HUES64 (cell line): ENCODE data around the gene SAA2.
"Not testable (repeated sequence)": the region's sequence is repeated elsewhere in the genome, so short reads cannot be mapped to it uniquely, and the experiment has no call there.

Experiments
- H3K27ac ChIP-seq: 2 replicates; pipeline ENCODE4 v1.7.0; 2013; ENCODE audit warnings: low read depth, low read length, inconsistent platforms
- H3K27me3 ChIP-seq: 2 replicates; pipeline ENCODE4 v1.6.1; 2013; ENCODE audit warnings: mild to moderate bottlenecking, low read length; ENCODE audit not compliant: insufficient read depth
- H3K36me3 ChIP-seq: 2 replicates; pipeline ENCODE4 v1.6.1; 2013; ENCODE audit warnings: mild to moderate bottlenecking, low read length; ENCODE audit not compliant: insufficient read depth
- H3K4me1 ChIP-seq: 2 replicates; pipeline ENCODE4 v1.6.1; 2013; ENCODE audit warnings: mild to moderate bottlenecking, low read length, moderate library complexity; ENCODE audit not compliant: insufficient read depth
- H3K4me3 ChIP-seq: 2 replicates; pipeline ENCODE4 v1.5.1; 2013; ENCODE audit warnings: mild to moderate bottlenecking, low read length, moderate library complexity
- H3K9ac ChIP-seq: 2 replicates; pipeline ENCODE4 v1.6.1; 2013; ENCODE audit warnings: mild to moderate bottlenecking, low read depth, low read length
- H3K9me3 ChIP-seq: 2 replicates; pipeline ENCODE4 v1.6.1; 2013; ENCODE audit warnings: low read depth, low read length; ENCODE audit not compliant: insufficient read depth
- WGBS: fragments of 150-250, 120-280 bp; methylation state at CpG from one replicate; pipeline ENCODE4 v1.1.7; 2013; ENCODE audit warnings: missing lambda C conversion rate; 5-methylcytosine and 5-hydroxymethylcytosine counted together

Gene SAA2

GRCh38 chr11:18225913-18226312, 22.6 kb downstream of the SAA2 start:
- no peaks in the 10 kb centered on the region for H3K9me3 ChIP-seq
- H3K4me1 ChIP-seq = no peaks in the 10 kb centered on the region
- H3K4me3 ChIP-seq = no peak overlapping the region
- H3K27ac ChIP-seq = no peak overlapping the region
- H3K27me3 ChIP-seq = no peaks in the 10 kb centered on the region
- no peak overlapping the region for H3K9ac ChIP-seq
- H3K36me3 ChIP-seq = no peaks in the 10 kb centered on the region
- 84% methylated on average over 2 of the region's 2 CpGs for WGBS

DNA sequence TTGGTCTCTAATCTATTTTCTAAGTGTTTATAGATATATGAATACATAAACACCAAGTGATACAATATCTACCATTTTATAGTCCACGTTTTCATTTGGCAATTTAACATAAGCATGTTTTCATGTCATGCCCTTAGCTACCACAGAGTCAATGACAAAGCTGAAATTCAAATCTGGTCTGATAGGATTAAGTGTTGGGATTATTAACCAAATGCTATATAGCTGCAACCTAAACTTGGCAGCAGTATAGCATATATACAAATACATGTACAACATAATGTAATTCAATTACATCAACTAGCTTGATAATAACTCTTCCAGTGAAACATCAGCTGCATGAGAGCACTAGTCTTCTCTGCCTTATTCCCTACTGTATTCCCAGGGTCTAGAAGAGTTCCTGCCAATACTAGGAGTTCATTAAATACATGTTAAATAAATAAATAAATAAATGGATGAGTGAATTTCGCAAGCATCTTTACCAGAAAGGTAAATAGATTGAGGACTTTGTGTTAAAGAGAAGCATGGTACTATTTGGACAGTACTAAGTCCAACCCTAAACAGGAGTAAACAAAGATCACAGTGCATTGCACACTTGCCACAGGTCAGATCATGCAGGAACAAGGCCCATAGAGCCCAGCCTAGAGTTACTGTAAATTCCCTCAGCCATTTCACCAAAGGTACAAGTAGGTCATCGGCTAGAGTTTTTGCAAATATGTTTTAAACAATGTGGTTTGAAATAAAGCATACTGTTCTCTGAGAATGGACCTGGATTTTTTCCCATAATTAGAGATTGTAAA, 24.7 kb downstream of the SAA2 start:
- H3K4me3 ChIP-seq = no peak overlapping the region
- H3K9me3 ChIP-seq = no peaks in the 10 kb centered on the region; the same call in 1 of the 2 replicates
- no peaks in the 10 kb centered on the region for H3K4me1 ChIP-seq
- 92% methylated on average over 3 of the region's 3 CpGs for WGBS
- no peaks in the 10 kb centered on the region for H3K36me3 ChIP-seq
- no peaks in the 10 kb centered on the region for H3K27me3 ChIP-seq
- no peak overlapping the region for H3K9ac ChIP-seq
- no peak overlapping the region for H3K27ac ChIP-seq

DNA sequence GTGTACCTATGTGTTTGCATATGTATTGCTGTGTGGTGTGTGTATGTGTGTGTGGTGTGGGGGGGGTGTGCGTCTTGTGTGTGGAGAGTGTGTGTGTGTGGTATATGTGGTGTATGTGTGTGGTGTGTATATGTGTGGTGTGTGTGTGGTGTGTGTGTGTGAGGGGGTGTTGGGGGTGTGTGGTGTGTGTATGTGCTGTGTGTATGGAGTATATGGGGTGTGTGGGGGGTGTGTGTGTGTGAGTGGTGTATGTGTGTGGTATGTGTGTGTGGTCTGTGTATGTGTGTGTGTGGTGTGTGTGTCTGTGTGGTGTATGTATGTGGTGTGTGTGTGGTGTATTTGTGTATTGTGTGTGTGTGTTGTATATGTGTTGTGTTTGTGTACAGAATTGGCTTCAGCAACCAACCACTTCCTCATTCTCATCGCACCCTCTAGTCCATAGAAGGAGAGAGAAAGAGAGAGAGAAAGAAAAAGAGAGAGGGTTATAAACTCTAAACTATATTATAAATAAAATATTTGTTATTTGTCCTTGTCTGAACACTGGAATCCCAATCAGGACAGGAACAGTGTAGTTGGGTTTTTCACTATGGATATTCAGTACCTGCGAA, 25.6 kb downstream of the SAA2 start:
- Histone ChIP-seq H3K27ac (no peak overlapping the region), H3K27me3 (no peaks in the 10 kb centered on the region), H3K9ac (no peak overlapping the region), H3K4me3 (no peak overlapping the region), H3K9me3 (no peaks in the 10 kb centered on the region; the same call in 1 of the 2 replicates), H3K36me3 (no peaks in the 10 kb centered on the region), H3K4me1 (no peaks in the 10 kb centered on the region)
- 91% methylated on average over 2 of the region's 3 CpGs for WGBS

- no peaks in the 10 kb centered on the region; the same call in 1 of the 2 replicates for H3K9me3 ChIP-seq
- no peaks in the 10 kb centered on the region for H3K4me1 ChIP-seq
- H3K4me3 ChIP-seq = no peak overlapping the region
- H3K27me3 ChIP-seq = peaks cover 3% of the 10 kb centered on the region; the same call in 1 of the 2 replicates
- 93% methylated on average over 5 of the region's 5 CpGs for WGBS
- no peaks in the 10 kb centered on the region for H3K36me3 ChIP-seq
- H3K9ac ChIP-seq = no peak overlapping the region
- no peak overlapping the region for H3K27ac ChIP-seq
These were observed 27.1 kb downstream of the SAA2 start for GRCh38 chr11:18221274-18221876.

GRCh38 chr11:18209058-18209457, 39.4 kb downstream of the SAA2 start:
- Histone ChIP-seq H3K36me3 (no peaks in the 10 kb centered on the region), H3K9me3 (no peaks in the 10 kb centered on the region), H3K4me1 (no peaks in the 10 kb centered on the region), H3K27ac (no peak overlapping the region), H3K27me3 (no peaks in the 10 kb centered on the region), H3K9ac (no peak overlapping the region), H3K4me3 (no peak overlapping the region)
- WGBS = 94% methylated on average over 33 of the region's 33 CpGs

DNA sequence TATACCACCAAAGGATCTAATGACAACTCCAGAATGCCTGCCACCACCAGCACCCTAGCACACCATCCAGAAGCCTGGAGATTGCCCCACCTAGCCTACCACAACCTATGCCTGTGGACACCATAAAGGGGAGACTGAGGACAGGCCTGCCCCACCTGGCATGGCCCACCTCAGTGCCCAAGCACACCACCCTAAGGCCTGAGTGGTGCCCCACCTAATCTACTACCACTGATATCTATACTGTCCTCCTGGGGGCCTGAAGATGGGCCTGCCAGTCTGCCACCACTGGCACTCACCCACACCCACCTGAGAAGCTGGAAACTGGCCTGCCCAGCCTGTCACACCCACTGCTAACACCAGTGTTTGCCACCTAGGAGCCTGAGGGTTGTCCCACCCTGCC, 43.7 kb downstream of the SAA2 start:
- H3K36me3 ChIP-seq = no peaks in the 10 kb centered on the region
- no peak overlapping the region for H3K9ac ChIP-seq
- H3K27ac ChIP-seq = no peak overlapping the region
- no peaks in the 10 kb centered on the region for H3K9me3 ChIP-seq
- H3K4me1 ChIP-seq = 0 out of 2 replicates have a peak, but pooled peaks cover 4% of the 10 kb centered on the region
- no peak overlapping the region for H3K4me3 ChIP-seq
- no peaks in the 10 kb centered on the region for H3K27me3 ChIP-seq

DNA sequence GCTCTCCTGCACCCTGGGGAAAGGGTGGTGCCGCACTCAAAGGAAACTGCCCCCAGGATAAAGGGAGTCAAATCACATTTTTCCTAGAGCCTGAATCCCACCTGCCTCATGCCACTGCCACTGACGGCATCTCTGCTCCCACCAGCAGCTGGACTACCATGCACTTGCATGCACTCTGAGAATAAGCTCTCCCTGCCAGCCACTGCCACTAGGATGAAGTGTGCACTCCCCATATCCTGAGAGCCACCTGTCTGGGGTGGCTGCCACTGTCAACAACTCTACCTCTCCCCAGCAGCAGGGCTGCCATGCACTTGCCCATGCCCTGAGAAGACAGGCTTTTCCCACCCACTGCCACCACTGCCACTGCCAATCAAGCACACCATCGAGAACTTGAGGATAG, 44.2 kb downstream of the SAA2 start:
- no peaks in the 10 kb centered on the region for H3K9me3 ChIP-seq
- H3K36me3 ChIP-seq = no peaks in the 10 kb centered on the region
- 86% methylated on average over 3 of the region's 3 CpGs for WGBS
- no peak overlapping the region for H3K4me3 ChIP-seq
- no peak overlapping the region for H3K27ac ChIP-seq
- H3K4me1 ChIP-seq = 0 out of 2 replicates have a peak, but pooled peaks cover 4% of the 10 kb centered on the region
- no peak overlapping the region for H3K9ac ChIP-seq
- H3K27me3 ChIP-seq = no peaks in the 10 kb centered on the region

DNA sequence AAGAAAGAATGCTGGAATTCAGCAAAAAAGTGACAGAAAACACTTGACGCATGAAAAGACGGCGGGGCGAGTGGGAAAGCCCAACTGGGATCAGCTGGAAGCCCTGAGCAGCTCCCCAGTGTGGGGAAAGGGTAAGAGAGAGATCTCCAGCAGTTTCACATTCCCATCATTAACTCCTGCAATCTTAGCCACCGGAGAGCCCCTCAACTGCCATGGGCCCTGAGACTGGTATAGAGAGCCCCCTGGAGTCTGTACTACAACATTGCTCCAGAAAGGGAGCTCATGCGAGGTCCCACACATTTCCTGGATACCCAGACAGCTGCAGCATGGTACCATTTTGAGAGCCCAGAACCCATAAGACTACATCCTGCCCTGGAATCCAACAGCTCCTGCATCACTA, 44.7 kb downstream of the SAA2 start:
- H3K4me1 ChIP-seq = 0 out of 2 replicates have a peak, but pooled peaks cover 4% of the 10 kb centered on the region
- WGBS = 9% methylated on average over 6 of the region's 6 CpGs
- H3K27me3 ChIP-seq = no peaks in the 10 kb centered on the region
- H3K9me3 ChIP-seq = no peaks in the 10 kb centered on the region
- H3K4me3 ChIP-seq = peak overlapping the region; percentile 35
- no peak overlapping the region for H3K9ac ChIP-seq
- no peaks in the 10 kb centered on the region for H3K36me3 ChIP-seq
- H3K27ac ChIP-seq = no peak overlapping the region

DNA sequence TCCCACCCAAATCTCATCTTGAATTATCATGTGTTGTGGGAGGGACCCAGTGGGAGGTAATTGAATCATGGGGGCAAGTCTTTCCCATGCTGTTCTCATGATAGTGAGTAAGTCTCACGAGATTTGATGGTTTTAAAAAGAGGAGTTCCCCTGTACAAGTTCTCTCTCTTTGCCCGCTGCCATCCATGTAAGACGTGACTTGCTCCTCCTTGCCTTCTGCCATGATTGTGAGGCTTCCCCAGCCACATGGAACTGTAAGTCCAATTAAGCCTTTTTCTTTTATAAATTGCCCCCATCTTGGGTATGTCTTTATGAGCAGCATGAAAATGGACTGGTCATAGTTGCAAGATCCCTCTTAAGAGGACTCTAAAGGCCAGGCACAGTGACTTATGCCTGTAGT, 50.7 kb downstream of the SAA2 start:
- not testable (repeated sequence) for H3K9me3 ChIP-seq, H3K27me3 ChIP-seq, H3K4me1 ChIP-seq, H3K9ac ChIP-seq, H3K4me3 ChIP-seq, H3K36me3 ChIP-seq, H3K27ac ChIP-seq
- no CpG with 5 or more reads among the region's 3 CpGs for WGBS

DNA sequence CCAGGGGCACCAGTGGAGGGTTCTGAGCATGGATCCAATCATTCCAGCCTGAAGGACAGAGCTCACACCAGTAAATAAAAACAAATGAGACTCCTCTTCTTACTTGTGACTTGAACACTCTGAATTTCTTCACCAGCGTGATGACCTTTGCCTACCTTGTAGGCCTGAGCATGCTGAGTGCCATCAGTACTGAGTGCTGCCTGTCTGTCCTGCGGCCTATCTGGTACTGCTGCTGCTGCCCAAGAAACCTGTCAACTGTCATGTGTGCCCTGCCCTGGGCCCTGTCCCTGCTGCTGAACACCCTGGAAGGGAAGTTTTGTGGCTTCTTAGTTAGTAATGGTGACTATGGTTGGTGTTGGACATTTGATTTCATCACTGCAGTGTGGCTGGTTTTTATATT, 51.9 kb downstream of the SAA2 start:
- WGBS = 88% methylated on average over 2 of the region's 2 CpGs
- no peak overlapping the region for H3K27ac ChIP-seq

More for the DNA sequence above, 51.9 kb downstream of the SAA2 start:
- H3K4me3 ChIP-seq = no peak overlapping the region
- no peak overlapping the region for H3K9ac ChIP-seq
- no peaks in the 10 kb centered on the region for H3K9me3 ChIP-seq
- no peaks in the 10 kb centered on the region for H3K36me3 ChIP-seq
- no peaks in the 10 kb centered on the region for H3K27me3 ChIP-seq
- peaks cover 3% of the 10 kb centered on the region; the same call in 1 of the 2 replicates for H3K4me1 ChIP-seq
